ENCODE measurements around the gene TRPV6.
A peak's percentile ranks its signal among the peaks of the same experiment; 100 is the strongest.

The TRPV6 gene

GRCh38 chr7:142868986-142869415 is 16.5 kb downstream of the TRPV6 start:
- DNase-seq (ENCODE audit: low read depth in 2 of 2) = no peak

GRCh38 chr7:142868188-142868985 is 17.2 kb downstream of the TRPV6 start:
- DNase-seq (ENCODE audit: low read depth in 2 of 2) = no peak

GRCh38 chr7:142867398-142868187 is 18.0 kb downstream of the TRPV6 start:
- no peak for DNase-seq (ENCODE audit: low read depth in 2 of 2)

GRCh38 chr7:142867097-142867378 is 18.5 kb downstream of the TRPV6 start:
- no peak for DNase-seq (ENCODE audit: low read depth in 2 of 2)

GRCh38 chr7:142866361-142867096 is 19.0 kb downstream of the TRPV6 start:
- no peak for DNase-seq (ENCODE audit: low read depth in 2 of 2)

- no peak for DNase-seq (ENCODE audit: low read depth in 2 of 2)
Measured at GRCh38 chr7:142865766-142866165, 19.8 kb downstream of the TRPV6 start.

- DNase-seq (ENCODE audit: low read depth in 2 of 2) = no peak
Measured at GRCh38 chr7:142864980-142865747, 20.4 kb downstream of the TRPV6 start.

GRCh38 chr7:142863891-142864685 is 21.5 kb downstream of the TRPV6 start:
- no peak for DNase-seq (ENCODE audit: low read depth in 2 of 2)

GRCh38 chr7:142862786-142863400 is 22.7 kb downstream of the TRPV6 start:
- DNase-seq (ENCODE audit: low read depth in 2 of 2) = no peak

- no peak for DNase-seq (ENCODE audit: low read depth in 2 of 2)
Measured at GRCh38 chr7:142862351-142862750, 23.2 kb downstream of the TRPV6 start.

GRCh38 chr7:142860968-142861367 is 24.6 kb downstream of the TRPV6 start:
- DNase-seq (ENCODE audit: low read depth in 2 of 2) = no peak

GRCh38 chr7:142859829-142860228 is 25.7 kb downstream of the TRPV6 start:
- DNase-seq (ENCODE audit: low read depth in 2 of 2) = no peak

- no peak for DNase-seq (ENCODE audit: low read depth in 2 of 2)
Measured at GRCh38 chr7:142859411-142859810, 26.1 kb downstream of the TRPV6 start.

- DNase-seq (ENCODE audit: low read depth in 2 of 2) = no peak
Measured at GRCh38 chr7:142857625-142858024, 27.9 kb downstream of the TRPV6 start.

- no peak for DNase-seq (ENCODE audit: low read depth in 2 of 2)
Measured at GRCh38 chr7:142856565-142857245, 28.8 kb downstream of the TRPV6 start.

- DNase-seq (ENCODE audit: low read depth in 2 of 2) = no peak
Measured at GRCh38 chr7:142855756-142856564, 29.6 kb downstream of the TRPV6 start.

GRCh38 chr7:142855114-142855743 is 30.3 kb downstream of the TRPV6 start:
- DNase-seq (ENCODE audit: low read depth in 2 of 2) = no peak

GRCh38 chr7:142854372-142855113 is 31.0 kb downstream of the TRPV6 start, which contains the start of gene EPHB6:
TSS of gene EPHB6 (plus strand) at chr7:142855076. CDS start at chr7:142863228, 8,152 bp downstream.
- DNase-seq (ENCODE audit: low read depth in 2 of 2) = peak in 1 of 2 donors; percentile 30
